ENCODE measurements around the gene TSC22D4. TPM values are rescaled to one million over a fixed set of nuclear protein-coding genes. Genes with fewer than 3 reads are reported as not detected.

The TSC22D4 gene
- total and polyA plus RNA-seq, 2 experiments from 2014 or later = 14.6 to 24.9 TPM

DNA sequence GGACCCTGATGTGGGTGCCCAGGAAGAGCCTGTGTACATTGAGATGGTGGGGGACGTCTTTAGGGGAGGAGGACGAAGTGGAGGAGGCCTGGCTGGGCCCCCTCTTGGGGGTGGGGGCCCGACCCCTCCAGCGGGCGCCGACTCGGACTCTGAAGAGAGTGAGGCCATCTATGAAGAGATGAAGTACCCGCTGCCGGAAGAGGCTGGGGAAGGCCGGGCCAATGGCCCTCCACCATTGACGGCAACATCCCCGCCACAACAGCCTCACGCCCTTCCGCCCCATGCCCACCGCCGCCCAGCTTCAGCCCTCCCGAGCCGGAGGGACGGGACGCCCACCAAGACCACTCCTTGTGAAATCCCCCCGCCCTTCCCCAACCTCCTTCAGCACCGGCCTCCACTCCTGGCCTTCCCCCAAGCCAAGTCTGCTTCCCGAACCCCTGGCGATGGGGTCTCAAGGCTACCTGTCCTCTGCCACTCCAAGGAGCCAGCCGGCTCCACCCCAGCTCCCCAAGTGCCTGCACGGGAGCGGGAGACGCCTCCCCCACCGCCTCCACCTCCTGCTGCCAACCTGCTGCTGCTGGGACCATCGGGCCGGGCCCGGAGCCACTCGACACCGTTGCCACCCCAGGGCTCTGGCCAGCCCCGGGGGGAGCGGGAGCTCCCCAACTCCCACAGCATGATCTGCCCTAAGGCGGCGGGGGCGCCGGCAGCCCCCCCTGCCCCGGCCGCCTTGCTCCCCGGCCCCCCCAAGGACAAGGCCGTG lies 9.5 kb upstream of the TSC22D4 start:
- no peaks in the 10 kb centered on the region for H3K79me2 ChIP-seq (replicated peaks; ENCODE audit: insufficient read depth)
- ATAC-seq = no peak
- no peak overlapping the region for H2AFZ ChIP-seq
- H3K27ac ChIP-seq (ENCODE audit: low read depth) = no peak overlapping the region
- no peaks in the 10 kb centered on the region for H3K9me3 Mint-ChIP-seq
- peaks cover 19% of the 10 kb centered on the region for H3K4me1 ChIP-seq (ENCODE audit: insufficient read depth)
- no peaks in the 10 kb centered on the region for H4K20me1 ChIP-seq (replicated peaks; ENCODE audit: insufficient read depth)
- no peak overlapping the region for H3K4me3 ChIP-seq
- no peaks in the 10 kb centered on the region for H3K36me3 ChIP-seq (ENCODE audit: insufficient read depth)
- no peak overlapping the region for H3K27ac Mint-ChIP-seq
- H3K4me2 ChIP-seq = no peak overlapping the region
- H3K27me3 ChIP-seq (ENCODE audit: insufficient read depth) = peaks cover 10% of the 10 kb centered on the region
- H3K27me3 Mint-ChIP-seq (ENCODE audit: insufficient read depth, low read depth, poor library complexity) = peaks cover 29% of the 10 kb centered on the region
- no peak for DNase-seq (ENCODE audit: low spot score)
- TF ChIP-seq REST (IDR thresholded peaks at IDR 0.05; ENCODE audit: unreplicated experiment) (no peak), ZNF114 (CRISPR knock-in tag; IDR thresholded peaks at IDR 0.05) (no peak), POLR2AphosphoS5 (IDR thresholded peaks at IDR 0.05; ENCODE audit: low read depth) (no peak), CREB1 (CRISPR knock-in tag; IDR thresholded peaks at IDR 0.05; ENCODE audit: low read depth) (no peak), NANOG (IDR thresholded peaks at IDR 0.05; ENCODE audit: borderline replicate concordance) (no peak), ZNF331 (CRISPR knock-in tag; IDR thresholded peaks at IDR 0.05; ENCODE audit: low read depth) (no peak), EZH2phosphoT487 (IDR thresholded peaks at IDR 0.05; ENCODE audit: unreplicated experiment) (no peak), EZH2 (IDR thresholded peaks at IDR 0.05; ENCODE audit: low read depth, unreplicated experiment) (no peak)
- TF ChIP-seq, protein P1, sequence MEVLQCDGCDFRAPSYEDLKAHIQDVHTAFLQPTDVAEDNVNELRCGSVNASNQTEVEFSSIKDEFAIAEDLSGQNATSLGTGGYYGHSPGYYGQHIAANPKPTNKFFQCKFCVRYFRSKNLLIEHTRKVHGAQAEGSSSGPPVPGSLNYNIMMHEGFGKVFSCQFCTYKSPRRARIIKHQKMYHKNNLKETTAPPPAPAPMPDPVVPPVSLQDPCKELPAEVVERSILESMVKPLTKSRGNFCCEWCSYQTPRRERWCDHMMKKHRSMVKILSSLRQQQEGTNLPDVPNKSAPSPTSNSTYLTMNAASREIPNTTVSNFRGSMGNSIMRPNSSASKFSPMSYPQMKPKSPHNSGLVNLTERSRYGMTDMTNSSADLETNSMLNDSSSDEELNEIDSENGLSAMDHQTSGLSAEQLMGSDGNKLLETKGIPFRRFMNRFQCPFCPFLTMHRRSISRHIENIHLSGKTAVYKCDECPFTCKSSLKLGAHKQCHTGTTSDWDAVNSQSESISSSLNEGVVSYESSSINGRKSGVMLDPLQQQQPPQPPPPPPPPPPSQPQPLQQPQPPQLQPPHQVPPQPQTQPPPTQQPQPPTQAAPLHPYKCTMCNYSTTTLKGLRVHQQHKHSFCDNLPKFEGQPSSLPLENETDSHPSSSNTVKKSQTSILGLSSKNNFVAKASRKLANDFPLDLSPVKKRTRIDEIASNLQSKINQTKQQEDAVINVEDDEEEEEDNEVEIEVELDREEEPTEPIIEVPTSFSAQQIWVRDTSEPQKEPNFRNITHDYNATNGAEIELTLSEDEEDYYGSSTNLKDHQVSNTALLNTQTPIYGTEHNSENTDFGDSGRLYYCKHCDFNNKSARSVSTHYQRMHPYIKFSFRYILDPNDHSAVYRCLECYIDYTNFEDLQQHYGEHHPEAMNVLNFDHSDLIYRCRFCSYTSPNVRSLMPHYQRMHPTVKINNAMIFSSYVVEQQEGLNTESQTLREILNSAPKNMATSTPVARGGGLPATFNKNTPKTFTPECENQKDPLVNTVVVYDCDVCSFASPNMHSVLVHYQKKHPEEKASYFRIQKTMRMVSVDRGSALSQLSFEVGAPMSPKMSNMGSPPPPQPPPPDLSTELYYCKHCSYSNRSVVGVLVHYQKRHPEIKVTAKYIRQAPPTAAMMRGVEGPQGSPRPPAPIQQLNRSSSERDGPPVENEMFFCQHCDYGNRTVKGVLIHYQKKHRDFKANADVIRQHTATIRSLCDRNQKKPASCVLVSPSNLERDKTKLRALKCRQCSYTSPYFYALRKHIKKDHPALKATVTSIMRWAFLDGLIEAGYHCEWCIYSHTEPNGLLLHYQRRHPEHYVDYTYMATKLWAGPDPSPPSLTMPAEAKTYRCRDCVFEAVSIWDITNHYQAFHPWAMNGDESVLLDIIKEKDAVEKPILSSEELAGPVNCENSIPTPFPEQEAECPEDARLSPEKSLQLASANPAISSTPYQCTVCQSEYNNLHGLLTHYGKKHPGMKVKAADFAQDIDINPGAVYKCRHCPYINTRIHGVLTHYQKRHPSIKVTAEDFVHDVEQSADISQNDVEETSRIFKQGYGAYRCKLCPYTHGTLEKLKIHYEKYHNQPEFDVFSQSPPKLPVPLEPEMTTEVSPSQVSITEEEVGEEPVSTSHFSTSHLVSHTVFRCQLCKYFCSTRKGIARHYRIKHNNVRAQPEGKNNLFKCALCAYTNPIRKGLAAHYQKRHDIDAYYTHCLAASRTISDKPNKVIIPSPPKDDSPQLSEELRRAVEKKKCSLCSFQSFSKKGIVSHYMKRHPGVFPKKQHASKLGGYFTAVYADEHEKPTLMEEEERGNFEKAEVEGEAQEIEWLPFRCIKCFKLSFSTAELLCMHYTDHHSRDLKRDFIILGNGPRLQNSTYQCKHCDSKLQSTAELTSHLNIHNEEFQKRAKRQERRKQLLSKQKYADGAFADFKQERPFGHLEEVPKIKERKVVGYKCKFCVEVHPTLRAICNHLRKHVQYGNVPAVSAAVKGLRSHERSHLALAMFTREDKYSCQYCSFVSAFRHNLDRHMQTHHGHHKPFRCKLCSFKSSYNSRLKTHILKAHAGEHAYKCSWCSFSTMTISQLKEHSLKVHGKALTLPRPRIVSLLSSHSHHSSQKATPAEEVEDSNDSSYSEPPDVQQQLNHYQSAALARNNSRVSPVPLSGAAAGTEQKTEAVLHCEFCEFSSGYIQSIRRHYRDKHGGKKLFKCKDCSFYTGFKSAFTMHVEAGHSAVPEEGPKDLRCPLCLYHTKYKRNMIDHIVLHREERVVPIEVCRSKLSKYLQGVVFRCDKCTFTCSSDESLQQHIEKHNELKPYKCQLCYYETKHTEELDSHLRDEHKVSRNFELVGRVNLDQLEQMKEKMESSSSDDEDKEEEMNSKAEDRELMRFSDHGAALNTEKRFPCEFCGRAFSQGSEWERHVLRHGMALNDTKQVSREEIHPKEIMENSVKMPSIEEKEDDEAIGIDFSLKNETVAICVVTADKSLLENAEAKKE (CRISPR knock-in tag; IDR thresholded peaks at IDR 0.05) = no peak
- peaks cover 32% of the 10 kb centered on the region for H3K4me1 Mint-ChIP-seq
- no peaks in the 10 kb centered on the region; the same call in 2 of the 3 replicates for H3K36me3 Mint-ChIP-seq (ENCODE audit: low read depth)
- H3F3A ChIP-seq (replicated peaks; ENCODE audit: low read depth) = 0 out of 2 replicates have a peak, but pooled peaks cover 3% of the 10 kb centered on the region
- H3K9me2 ChIP-seq (ENCODE audit: insufficient read depth) = no peaks in the 10 kb centered on the region
- no peak overlapping the region for H3K4me3 Mint-ChIP-seq
